22Rv1 (cell line): ENCODE data around the gene COX8A.

Experiments
- CTCF ChIP-seq: fragments of 450-650 bp; IDR thresholded peaks from 2 replicates; pipeline ENCODE4 v1.5.1; 2017; ENCODE audit warnings: mild to moderate bottlenecking
- ZFX ChIP-seq: fragments of 450-650 bp; IDR thresholded peaks from 2 replicates; pipeline ENCODE4 v1.6.1; 2017; ENCODE audit warnings: antibody characterized with exemption, borderline replicate concordance

DNA sequence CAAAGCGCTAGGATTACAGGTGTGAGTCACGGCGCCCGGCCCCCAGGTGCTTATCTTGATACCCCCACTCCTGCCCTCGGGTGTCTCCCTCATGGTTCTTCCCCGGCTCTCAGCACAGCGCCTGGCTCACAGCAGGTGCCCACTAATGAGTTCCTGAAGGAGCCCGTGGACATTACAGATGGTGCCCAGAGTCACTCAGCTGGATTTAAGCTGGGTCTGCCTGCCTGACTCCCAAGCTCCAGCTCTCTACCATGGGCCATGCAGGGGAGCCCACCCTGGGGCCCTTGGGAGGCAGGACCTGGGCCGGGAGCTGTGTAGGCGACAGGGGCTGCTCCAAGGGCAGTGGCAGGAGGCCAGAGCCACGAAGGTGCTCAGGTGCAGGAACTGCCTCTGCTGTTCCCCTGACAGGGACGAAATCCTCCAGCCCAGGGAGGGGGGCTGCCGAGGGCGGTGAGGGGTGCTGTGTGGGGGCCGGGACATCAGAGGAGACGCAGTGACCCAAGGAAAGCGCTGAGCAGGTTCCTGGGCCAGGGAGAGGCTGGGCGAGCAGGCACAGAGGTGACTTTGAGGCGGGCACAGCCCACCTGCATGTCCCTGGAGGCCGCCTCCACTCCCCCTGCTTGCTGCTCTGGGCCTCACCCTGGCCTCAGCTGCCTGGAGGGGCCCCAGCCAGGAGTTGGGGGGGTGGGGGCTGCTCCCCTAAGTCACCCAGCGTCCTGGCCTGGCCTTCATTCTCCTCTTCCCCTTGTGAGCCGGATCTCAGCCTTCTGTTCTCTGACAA, 46.7 kb downstream of the COX8A start:
- TF ChIP-seq CTCF, result no peak
- no peak for TF ChIP-seq ZFX
